ENCODE results near the gene GRID1. TPM values are rescaled to one million over a fixed set of nuclear protein-coding genes. Genes with fewer than 3 reads are reported as not detected.

GRID1 gene
- total and polyA plus RNA-seq, 8 donors: 0.31 to 8.5 (median 1.0) TPM; not detected in 1

DNA sequence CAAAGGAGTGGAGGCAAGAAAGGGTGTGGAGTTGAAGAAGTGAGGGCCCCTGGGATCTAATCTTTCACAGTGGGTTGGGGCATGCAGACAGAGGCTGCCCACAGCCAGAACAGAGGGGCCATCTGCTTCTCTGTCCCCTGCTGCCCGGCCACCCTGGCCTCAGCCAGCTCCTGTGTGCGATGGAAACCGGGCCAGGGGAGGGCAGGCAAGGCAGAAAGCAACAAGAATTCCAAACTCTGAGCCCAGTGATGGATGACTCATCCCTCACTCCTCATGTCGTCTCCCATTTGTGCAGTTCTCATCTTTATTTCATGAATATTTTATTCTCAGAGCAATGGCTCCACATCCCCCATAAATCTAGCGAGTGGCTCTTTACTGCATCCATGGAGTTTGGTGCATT is 757.1 kb downstream of the GRID1 start:
- Histone ChIP-seq H3K9me3 (peaks cover 0 to 5% (median 3%) of the 10 kb centered on the region in 4 donors), H3K36me3 (no peaks in the 10 kb centered on the region), H3K27me3 (no peaks in the 10 kb centered on the region), H3K4me1 (no peaks in the 10 kb centered on the region), H3K27ac (no peak overlapping the region), H3K4me3 (no peak overlapping the region)
- DNase-seq: no peak
- 66 to 79% (median 77%) methylated on average over 5 of the region's 5 CpGs for whole genome bisulfite sequencing, 5 donors
- intact Hi-C loops (cut with DNase I; ENCODE audit: low total_unique reads): no loop called here
- TF ChIP-seq CTCF (IDR thresholded peaks at IDR 0.05): no peak
- TF ChIP-seq EP300 (IDR thresholded peaks at IDR 0.05): no peak
- no peak for TF ChIP-seq POLR2AphosphoS5 (IDR thresholded peaks at IDR 0.05)
- no peak for TF ChIP-seq POLR2A (IDR thresholded peaks at IDR 0.05)

DNA sequence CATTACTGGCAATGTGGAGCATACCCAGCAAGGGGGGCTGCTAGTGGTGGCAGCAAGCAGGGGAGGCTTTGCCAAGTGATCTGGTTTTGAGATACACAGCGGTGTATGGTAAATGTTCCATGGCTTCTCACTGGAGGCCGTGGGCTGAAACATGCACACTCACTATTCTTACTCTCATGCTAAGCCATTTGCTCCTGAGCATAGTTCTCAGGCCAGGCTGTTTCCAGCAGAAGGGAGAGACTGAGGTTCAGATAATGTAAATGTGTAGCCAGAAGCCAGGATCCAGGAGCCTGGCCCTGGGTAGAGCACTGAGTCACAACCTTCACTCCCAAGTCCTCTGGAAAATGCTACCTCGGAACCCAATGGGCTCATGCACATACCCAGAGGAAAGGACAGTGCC is 757.9 kb downstream of the GRID1 start:
- Histone ChIP-seq H3K4me3 (no peak overlapping the region), H3K36me3 (no peaks in the 10 kb centered on the region), H3K27ac (no peak overlapping the region), H3K9me3 (peaks cover 0 to 5% (median 3%) of the 10 kb centered on the region in 4 donors), H3K27me3 (no peaks in the 10 kb centered on the region), H3K4me1 (no peaks in the 10 kb centered on the region)
- no peak for DNase-seq
- intact Hi-C loops (cut with DNase I; ENCODE audit: low total_unique reads): no loop called here
- TF ChIP-seq CTCF (IDR thresholded peaks at IDR 0.05): no peak
- no peak for TF ChIP-seq POLR2AphosphoS5 (IDR thresholded peaks at IDR 0.05)
- no peak for TF ChIP-seq EP300 (IDR thresholded peaks at IDR 0.05)
- TF ChIP-seq POLR2A (IDR thresholded peaks at IDR 0.05): no peak
- WGBS, 5 donors: 82 to 100% (median 93%) methylated on average over 3 of the region's 3 CpGs

DNA sequence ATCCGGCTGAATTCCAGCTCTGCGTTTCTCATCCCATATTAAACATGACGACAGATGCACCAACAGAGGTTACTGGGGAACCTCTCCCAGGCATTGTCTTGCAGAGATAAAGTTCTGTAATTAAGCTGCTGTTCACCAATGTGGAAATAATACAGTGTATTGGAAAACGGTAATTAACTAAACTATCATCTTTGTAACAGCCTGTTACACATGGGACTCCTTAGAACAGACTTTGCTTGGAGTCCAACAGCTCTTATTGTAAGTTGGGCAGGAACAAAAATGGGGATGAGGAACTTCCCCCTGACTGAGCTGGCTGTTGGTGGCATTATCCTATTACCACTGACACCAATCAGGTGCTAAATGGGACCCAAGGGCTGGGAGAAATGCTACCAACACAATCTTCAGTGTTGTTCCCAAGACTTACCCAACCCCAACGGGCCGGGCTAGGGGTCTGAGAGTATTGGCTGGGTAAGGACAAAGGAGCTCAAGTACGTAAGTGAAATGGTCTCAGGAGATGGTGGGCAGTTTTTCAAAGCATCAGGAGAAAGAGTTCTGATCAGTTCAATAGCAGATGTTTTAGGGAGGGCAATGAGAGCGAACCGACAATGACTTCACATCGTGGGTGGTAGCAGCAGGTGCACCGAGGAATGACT is 759.4 kb downstream of the GRID1 start:
- H3K9me3 ChIP-seq: peaks cover 0 to 5% (median 3%) of the 10 kb centered on the region in 4 donors
- WGBS, 5 donors: 81 to 94% (median 89%) methylated on average over 11 of the region's 11 CpGs
- H3K4me1 ChIP-seq: no peaks in the 10 kb centered on the region

DNA sequence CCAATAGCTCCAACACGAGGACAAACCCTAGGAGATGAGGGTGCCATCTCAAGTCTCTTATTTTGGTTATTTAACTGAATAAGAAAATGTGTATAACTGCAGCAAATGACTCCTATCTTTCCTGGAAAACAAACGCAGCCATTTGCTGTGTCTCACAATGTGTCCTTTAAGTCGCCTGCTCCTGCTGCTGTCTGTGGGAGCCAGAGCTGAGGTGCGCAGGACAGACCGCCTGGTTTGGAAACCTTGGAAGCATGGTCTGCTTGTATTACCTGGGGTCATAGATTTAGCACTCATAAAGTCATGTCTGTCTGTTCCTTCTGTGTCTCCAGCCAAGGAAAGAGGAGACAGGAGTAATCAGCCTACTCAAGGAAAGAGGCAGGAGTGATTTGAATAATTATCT is 760.2 kb downstream of the GRID1 start:
- H3K27ac ChIP-seq: no peak overlapping the region
- H3K27me3 ChIP-seq: no peaks in the 10 kb centered on the region
- H3K4me1 ChIP-seq: no peaks in the 10 kb centered on the region
- H3K4me3 ChIP-seq: no peak overlapping the region
- H3K9me3 ChIP-seq: peaks cover 0 to 5% (median 3%) of the 10 kb centered on the region in 4 donors
- DNase-seq: no peak
- TF ChIP-seq POLR2A (IDR thresholded peaks at IDR 0.05) (no peak), POLR2AphosphoS5 (IDR thresholded peaks at IDR 0.05) (no peak), CTCF (IDR thresholded peaks at IDR 0.05) (no peak), EP300 (IDR thresholded peaks at IDR 0.05) (no peak)
- intact Hi-C loops (cut with DNase I; ENCODE audit: low total_unique reads): no loop called here
- 75 to 86% (median 81%) methylated on average over 5 of the region's 5 CpGs for WGBS, 5 donors
- no peaks in the 10 kb centered on the region for H3K36me3 ChIP-seq

More for the DNA sequence above, 759.4 kb downstream of the GRID1 start:
- Histone ChIP-seq H3K36me3 (no peaks in the 10 kb centered on the region), H3K27ac (no peak overlapping the region), H3K27me3 (no peaks in the 10 kb centered on the region), H3K4me3 (no peak overlapping the region)
- intact Hi-C loops (cut with DNase I; ENCODE audit: low total_unique reads): no loop called here
- no peak for DNase-seq
- TF ChIP-seq POLR2AphosphoS5 (IDR thresholded peaks at IDR 0.05) (no peak), POLR2A (IDR thresholded peaks at IDR 0.05) (no peak), EP300 (IDR thresholded peaks at IDR 0.05) (no peak), CTCF (IDR thresholded peaks at IDR 0.05) (no peak)
